OCI-LY1 (cell line): Measurements from ENCODE around the gene INPP4A.
A peak's percentile ranks its signal among the peaks of the same experiment; 100 is the strongest.

Experiments
- H2AFZ ChIP-seq: fragments of 200-600 bp; sonication (generic), shearing (Covaris generic); 2 replicates; pipeline ENCODE4 v1.6.0; 2014; ENCODE audit warnings: antibody characterized with exemption, mild to moderate bottlenecking, low read length
- H3F3A ChIP-seq: fragments of 200-600 bp; sonication (generic), shearing (Covaris generic); 2 replicates; pipeline ENCODE4 v1.6.0; 2014; ENCODE audit warnings: mild to moderate bottlenecking, antibody characterized with exemption, low read length, moderate library complexity; ENCODE audit not compliant: insufficient read depth
- H3K27ac ChIP-seq: fragments of 200-600 bp; sonication (generic); 2 replicates; pipeline ENCODE4 v1.5.1; 2014; ENCODE audit warnings: low read length, mixed run types, mild to moderate bottlenecking, low read depth; ENCODE audit not compliant: poor library complexity, severe bottlenecking
- H3K27me3 ChIP-seq: fragments of 200-600 bp; sonication (generic); 2 replicates; pipeline ENCODE4 v1.6.0; 2014; ENCODE audit warnings: antibody characterized with exemption, mild to moderate bottlenecking, low read length, moderate library complexity; ENCODE audit not compliant: insufficient read depth
- H3K36me3 ChIP-seq: fragments of 200-600 bp; sonication (generic); 2 replicates; pipeline ENCODE4 v1.6.1; 2014; ENCODE audit warnings: mild to moderate bottlenecking, antibody characterized with exemption, low read length, moderate library complexity, mixed read lengths; ENCODE audit not compliant: insufficient read depth
- H3K4me1 ChIP-seq: fragments of 200-600 bp; sonication (generic); 2 replicates; pipeline ENCODE4 v1.5.1; 2014; ENCODE audit warnings: mild to moderate bottlenecking, low read length, moderate library complexity; ENCODE audit not compliant: insufficient read depth, severe bottlenecking
- H3K4me2 ChIP-seq: fragments of 200-600 bp; sonication (generic), shearing (Covaris generic); 2 replicates; pipeline ENCODE4 v1.6.1; 2014; ENCODE audit warnings: low read length
- H3K4me3 ChIP-seq: fragments of 200-600 bp; sonication (generic); 2 replicates; pipeline ENCODE4 v1.5.1; 2014; ENCODE audit warnings: low read length, low read depth, mild to moderate bottlenecking, mixed read lengths; ENCODE audit not compliant: poor library complexity, severe bottlenecking
- H3K79me2 ChIP-seq: fragments of 200-600 bp; shearing (Covaris generic); 2 replicates; pipeline ENCODE4 v1.6.1; 2016; ENCODE audit warnings: mixed run types, low read length, mixed read lengths; ENCODE audit not compliant: insufficient read depth
- H3K9ac ChIP-seq: fragments of 200-600 bp; sonication (generic), shearing (Covaris generic); 2 replicates; pipeline ENCODE4 v1.6.1; 2014; ENCODE audit warnings: mild to moderate bottlenecking, low read length, mixed read lengths
- H3K9me2 ChIP-seq: fragments of 200-600 bp; sonication (generic), shearing (Covaris generic); 2 replicates; pipeline ENCODE4 v1.6.1; 2014; ENCODE audit warnings: low read depth, mild to moderate bottlenecking, low read length, mixed read lengths
- H3K9me3 ChIP-seq: fragments of 200-600 bp; shearing (Covaris generic); 2 replicates; pipeline ENCODE4 v1.6.1; 2014; ENCODE audit warnings: low read length, mixed read lengths
- H4K20me1 ChIP-seq: fragments of 200-600 bp; sonication (generic), shearing (Covaris generic); 2 replicates; pipeline ENCODE4 v1.6.0; 2016; ENCODE audit warnings: mild to moderate bottlenecking, low read length; ENCODE audit not compliant: insufficient read depth
- EZH2 ChIP-seq: fragments of 200-600 bp; sonication (generic), shearing (Covaris generic); IDR thresholded peaks from 2 replicates; pipeline ENCODE4 v1.8.0; 2017; ENCODE audit warnings: borderline replicate concordance, mixed run types, mild to moderate bottlenecking, antibody characterized with exemption, low read length, moderate library complexity, mixed read lengths
- TF ChIP-seq, protein P1 (sequence below): fragments of 200-600 bp; sonication (generic), shearing (Covaris generic); IDR thresholded peaks from 2 replicates; pipeline ENCODE4 v1.5.1; 2017; ENCODE audit warnings: mild to moderate bottlenecking, antibody characterized with exemption, low read length, moderate library complexity, mixed read lengths

The INPP4A gene

DNA sequence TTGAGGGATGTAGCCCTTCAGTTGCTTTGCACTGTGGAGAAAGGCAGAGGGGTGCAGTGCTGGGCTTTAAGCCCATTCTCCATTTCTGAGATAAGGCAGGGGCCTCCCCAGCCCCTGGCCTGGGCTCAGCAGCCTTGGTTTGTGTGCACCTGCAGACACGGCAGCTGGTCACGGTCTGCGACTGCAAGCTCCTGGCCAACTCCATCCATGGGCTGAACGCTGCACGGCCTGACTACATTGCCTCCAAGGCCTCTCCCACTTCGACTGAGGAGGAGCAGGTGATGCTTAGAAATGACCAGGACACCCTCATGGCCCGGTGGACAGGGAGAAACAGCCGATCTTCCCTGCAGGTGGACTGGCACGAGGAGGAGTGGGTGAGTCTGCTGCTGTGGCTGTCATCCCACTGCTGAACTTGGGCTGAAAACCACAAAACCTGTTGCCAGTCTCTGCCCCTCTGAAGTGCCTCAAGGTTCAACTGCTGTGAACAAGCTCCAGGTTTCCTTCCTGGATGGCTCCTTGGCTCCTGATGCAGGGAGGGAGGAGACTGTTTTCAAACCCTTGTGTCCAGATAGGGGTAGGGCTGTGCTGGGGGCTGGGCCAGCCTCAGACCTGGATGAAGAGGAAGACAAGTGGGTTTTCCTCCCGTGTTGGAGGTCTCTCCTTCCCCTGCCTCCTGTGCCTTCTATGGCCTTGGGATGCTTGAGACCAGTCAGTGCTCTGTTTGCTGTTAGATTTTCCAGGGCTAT lies 109.6 kb downstream of the INPP4A start:
- Histone ChIP-seq H2AFZ (no peak overlapping the region), H3K9me3 (no peaks in the 10 kb centered on the region), H3F3A (no peaks in the 10 kb centered on the region), H3K4me1 (peaks cover 60% of the 10 kb centered on the region), H3K4me3 (no peak overlapping the region), H3K9me2 (no peaks in the 10 kb centered on the region), H3K79me2 (no peaks in the 10 kb centered on the region), H3K27me3 (no peaks in the 10 kb centered on the region), H3K36me3 (peaks cover 8% of the 10 kb centered on the region), H3K27ac (peak overlapping the region; percentile 91), H3K9ac (peak overlapping the region; percentile 43; the same call in 1 of the 2 replicates), H3K4me2 (peak overlapping the region; percentile 35), H4K20me1 (no peaks in the 10 kb centered on the region)
- TF ChIP-seq, protein P1, sequence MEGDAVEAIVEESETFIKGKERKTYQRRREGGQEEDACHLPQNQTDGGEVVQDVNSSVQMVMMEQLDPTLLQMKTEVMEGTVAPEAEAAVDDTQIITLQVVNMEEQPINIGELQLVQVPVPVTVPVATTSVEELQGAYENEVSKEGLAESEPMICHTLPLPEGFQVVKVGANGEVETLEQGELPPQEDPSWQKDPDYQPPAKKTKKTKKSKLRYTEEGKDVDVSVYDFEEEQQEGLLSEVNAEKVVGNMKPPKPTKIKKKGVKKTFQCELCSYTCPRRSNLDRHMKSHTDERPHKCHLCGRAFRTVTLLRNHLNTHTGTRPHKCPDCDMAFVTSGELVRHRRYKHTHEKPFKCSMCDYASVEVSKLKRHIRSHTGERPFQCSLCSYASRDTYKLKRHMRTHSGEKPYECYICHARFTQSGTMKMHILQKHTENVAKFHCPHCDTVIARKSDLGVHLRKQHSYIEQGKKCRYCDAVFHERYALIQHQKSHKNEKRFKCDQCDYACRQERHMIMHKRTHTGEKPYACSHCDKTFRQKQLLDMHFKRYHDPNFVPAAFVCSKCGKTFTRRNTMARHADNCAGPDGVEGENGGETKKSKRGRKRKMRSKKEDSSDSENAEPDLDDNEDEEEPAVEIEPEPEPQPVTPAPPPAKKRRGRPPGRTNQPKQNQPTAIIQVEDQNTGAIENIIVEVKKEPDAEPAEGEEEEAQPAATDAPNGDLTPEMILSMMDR = no peak
- no peak for TF ChIP-seq EZH2

DNA sequence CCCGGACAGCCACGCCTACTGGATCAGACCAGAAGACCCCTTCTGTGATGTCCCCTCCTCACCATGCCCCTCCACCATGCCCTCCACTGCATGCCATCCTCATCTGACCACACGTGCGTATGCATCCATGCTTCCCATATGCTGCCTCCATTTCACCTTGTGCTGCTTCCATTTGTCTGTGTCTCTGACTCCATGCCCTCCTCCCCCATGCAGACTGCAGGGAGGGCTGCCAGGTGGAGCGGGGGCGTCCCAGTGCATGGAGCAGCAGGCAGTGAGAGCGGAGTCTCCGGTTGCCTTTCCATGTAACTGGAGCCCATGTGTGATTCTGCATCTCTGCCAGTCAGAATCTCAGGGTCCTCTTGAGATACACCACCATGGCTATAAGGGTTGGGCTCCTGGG lies 111.0 kb downstream of the INPP4A start:
- H3K27ac ChIP-seq = peak overlapping the region; percentile 91
- H3K4me2 ChIP-seq = no peak overlapping the region
- no peaks in the 10 kb centered on the region for H3K9me3 ChIP-seq
- H2AFZ ChIP-seq = no peak overlapping the region
- H3K27me3 ChIP-seq = no peaks in the 10 kb centered on the region
- peaks cover 8% of the 10 kb centered on the region for H3K36me3 ChIP-seq
- H3F3A ChIP-seq = no peaks in the 10 kb centered on the region
- H3K4me1 ChIP-seq = peaks cover 59% of the 10 kb centered on the region
- H3K79me2 ChIP-seq = no peaks in the 10 kb centered on the region
- TF ChIP-seq, protein P1 = no peak
- no peak for TF ChIP-seq EZH2
- H4K20me1 ChIP-seq = no peaks in the 10 kb centered on the region
- no peak overlapping the region for H3K4me3 ChIP-seq
- peak overlapping the region; percentile 57; the same call in 1 of the 2 replicates for H3K9ac ChIP-seq
- H3K9me2 ChIP-seq = no peaks in the 10 kb centered on the region

DNA sequence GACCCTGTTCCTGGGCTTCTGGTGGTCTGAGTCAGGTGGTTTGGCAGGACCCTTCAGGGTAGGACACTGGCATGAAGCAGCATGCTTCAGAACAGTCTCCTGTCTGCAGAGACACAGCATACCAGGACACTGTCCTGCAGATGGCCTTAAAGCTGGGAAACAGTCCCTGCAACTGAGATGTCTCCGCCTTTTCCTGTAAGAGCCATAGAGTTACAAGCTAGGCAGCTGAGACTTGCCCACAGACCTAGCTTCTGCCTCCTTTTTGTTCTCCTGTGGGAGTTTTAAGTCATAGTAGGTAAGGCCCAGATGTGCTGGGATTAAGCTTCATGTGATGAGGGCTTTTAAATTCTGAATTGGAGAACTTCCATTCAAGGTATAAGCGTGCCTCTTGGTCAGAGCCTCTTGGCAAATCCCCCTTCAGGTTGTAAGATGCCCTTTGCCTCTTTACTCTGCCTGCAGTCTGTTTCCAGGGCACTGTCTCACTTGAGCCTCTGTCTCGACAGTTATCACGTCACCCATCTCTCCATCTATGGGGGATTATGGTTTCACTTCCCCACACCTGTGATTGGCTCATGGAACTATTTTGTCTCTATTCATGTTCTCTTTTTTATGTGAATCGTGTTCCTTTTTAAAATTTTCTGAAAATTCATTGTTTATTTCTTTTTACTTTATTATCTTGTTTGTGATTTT lies 111.8 kb downstream of the INPP4A start:
- Histone ChIP-seq H3K27ac (peak overlapping the region; percentile 91), H3K9ac (peak overlapping the region; percentile 57), H3K79me2 (no peaks in the 10 kb centered on the region)

More for the DNA sequence above, 111.8 kb downstream of the INPP4A start:
- no peak for TF ChIP-seq EZH2
- TF ChIP-seq, protein P1 = no peak
- Histone ChIP-seq H3K4me1 (peaks cover 67% of the 10 kb centered on the region), H4K20me1 (no peaks in the 10 kb centered on the region), H3K27me3 (no peaks in the 10 kb centered on the region), H3F3A (no peaks in the 10 kb centered on the region), H3K9me2 (no peaks in the 10 kb centered on the region), H3K9me3 (no peaks in the 10 kb centered on the region), H3K36me3 (peaks cover 8% of the 10 kb centered on the region), H3K4me2 (peak overlapping the region; percentile 50), H3K4me3 (no peak overlapping the region), H2AFZ (no peak overlapping the region)
